Nephron progenitor cell (in vitro differentiated cells): Measurements from ENCODE around the gene NFKBIL1.
"Not testable (repeated sequence)": the region's sequence is repeated elsewhere in the genome, so short reads cannot be mapped to it uniquely, and the experiment has no call there.

ENCODE experiments used
- DNase-seq: peaks from one replicate; pipeline ENCODE4 v3.0.0; 2021
- H3K27ac Mint-ChIP-seq: 2 replicates; pipeline ENCODE4 v1.8.0; 2021; ENCODE audit warnings: mild to moderate bottlenecking, moderate library complexity, mixed read lengths
- H3K27me3 Mint-ChIP-seq: 2 replicates; pipeline ENCODE4 v1.8.0; 2021; ENCODE audit warnings: mild to moderate bottlenecking, low read depth, mixed read lengths; ENCODE audit not compliant: poor library complexity
- H3K36me3 Mint-ChIP-seq: 2 replicates; pipeline ENCODE4 v1.8.0; 2021; ENCODE audit warnings: low read depth, mixed read lengths
- H3K4me1 Mint-ChIP-seq: 2 replicates; pipeline ENCODE4 v1.8.0; 2021; ENCODE audit warnings: mixed read lengths
- H3K4me3 Mint-ChIP-seq: 2 replicates; pipeline ENCODE4 v1.8.0; 2021; ENCODE audit warnings: mild to moderate bottlenecking, moderate library complexity, mixed read lengths
- H3K9me3 Mint-ChIP-seq: 2 replicates; pipeline ENCODE4 v1.8.0; 2021; ENCODE audit warnings: mild to moderate bottlenecking, moderate library complexity, mixed read lengths
- TF ChIP-seq, protein P1 (sequence below): fragments of 200-600 bp; sonication (generic); IDR thresholded peaks from 2 replicates; pipeline ENCODE4 v1.5.0; 2021; ENCODE audit warnings: antibody characterized with exemption

NFKBIL1 gene

GRCh38 chr6:31546958-31547726 lies at the start of gene NFKBIL1:
Gene NFKBIL1 (plus strand): TSS chr6:31547608. CDS start chr6:31547695, 87 bp downstream.
- no peaks in the 10 kb centered on the region for H3K9me3 Mint-ChIP-seq
- H3K4me3 Mint-ChIP-seq: peak within 1 kb of the TSS; percentile 83
- peak; percentile 87 for DNase-seq
- TF ChIP-seq, protein P1, sequence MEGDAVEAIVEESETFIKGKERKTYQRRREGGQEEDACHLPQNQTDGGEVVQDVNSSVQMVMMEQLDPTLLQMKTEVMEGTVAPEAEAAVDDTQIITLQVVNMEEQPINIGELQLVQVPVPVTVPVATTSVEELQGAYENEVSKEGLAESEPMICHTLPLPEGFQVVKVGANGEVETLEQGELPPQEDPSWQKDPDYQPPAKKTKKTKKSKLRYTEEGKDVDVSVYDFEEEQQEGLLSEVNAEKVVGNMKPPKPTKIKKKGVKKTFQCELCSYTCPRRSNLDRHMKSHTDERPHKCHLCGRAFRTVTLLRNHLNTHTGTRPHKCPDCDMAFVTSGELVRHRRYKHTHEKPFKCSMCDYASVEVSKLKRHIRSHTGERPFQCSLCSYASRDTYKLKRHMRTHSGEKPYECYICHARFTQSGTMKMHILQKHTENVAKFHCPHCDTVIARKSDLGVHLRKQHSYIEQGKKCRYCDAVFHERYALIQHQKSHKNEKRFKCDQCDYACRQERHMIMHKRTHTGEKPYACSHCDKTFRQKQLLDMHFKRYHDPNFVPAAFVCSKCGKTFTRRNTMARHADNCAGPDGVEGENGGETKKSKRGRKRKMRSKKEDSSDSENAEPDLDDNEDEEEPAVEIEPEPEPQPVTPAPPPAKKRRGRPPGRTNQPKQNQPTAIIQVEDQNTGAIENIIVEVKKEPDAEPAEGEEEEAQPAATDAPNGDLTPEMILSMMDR: no peak
- peaks cover 58% of the 10 kb centered on the region for H3K4me1 Mint-ChIP-seq
- H3K27ac Mint-ChIP-seq: peak within 1 kb of the TSS; percentile 78
- peaks cover 3% of the 10 kb centered on the region for H3K27me3 Mint-ChIP-seq
- H3K36me3 Mint-ChIP-seq: peaks cover 30% of the 10 kb centered on the region

GRCh38 chr6:31498748-31499147 lies 48.7 kb upstream of the NFKBIL1 start:
- peak overlapping the region; percentile 84 for H3K4me3 Mint-ChIP-seq
- no peak overlapping the region for H3K27ac Mint-ChIP-seq
- no peaks in the 10 kb centered on the region for H3K36me3 Mint-ChIP-seq
- peaks cover 100% of the 10 kb centered on the region for H3K27me3 Mint-ChIP-seq
- TF ChIP-seq, protein P1: no peak
- peak; percentile 29 for DNase-seq
- peaks cover 36% of the 10 kb centered on the region for H3K9me3 Mint-ChIP-seq
- peaks cover 31% of the 10 kb centered on the region for H3K4me1 Mint-ChIP-seq

DNA sequence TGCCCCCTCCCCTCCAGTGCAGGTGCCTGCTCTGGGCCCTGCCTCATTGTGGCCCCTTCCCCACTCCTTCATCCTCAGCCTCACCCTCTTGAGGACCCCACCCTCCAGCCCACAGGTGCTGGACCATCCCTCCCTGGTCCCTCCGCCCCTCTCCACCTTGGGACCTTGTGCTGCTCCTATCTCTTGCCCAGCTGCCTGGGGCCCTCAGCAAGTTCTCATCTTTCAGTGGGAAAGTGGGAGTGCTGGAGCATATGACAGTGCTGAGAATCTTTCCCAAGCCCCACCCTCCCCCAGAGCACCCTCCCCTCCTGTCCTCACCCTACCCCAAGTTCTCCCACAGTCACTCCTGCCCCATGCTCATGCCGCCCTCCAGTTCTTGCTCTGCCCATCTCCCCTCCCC lies 47.8 kb upstream of the NFKBIL1 start:
- H3K36me3 Mint-ChIP-seq, H3K27ac Mint-ChIP-seq, H3K4me3 Mint-ChIP-seq, DNase-seq: not testable (repeated sequence)
- Mint-ChIP-seq H3K9me3 (peaks cover 38% of the 10 kb centered on the region), H3K4me1 (peaks cover 29% of the 10 kb centered on the region), H3K27me3 (peaks cover 99% of the 10 kb centered on the region)

- Mint-ChIP-seq H3K4me3 (no peak overlapping the region), H3K9me3 (peaks cover 32% of the 10 kb centered on the region), H3K4me1 (peaks cover 31% of the 10 kb centered on the region), H3K36me3 (no peaks in the 10 kb centered on the region), H3K27me3 (peaks cover 96% of the 10 kb centered on the region), H3K27ac (no peak overlapping the region)
- DNase-seq: no peak
- TF ChIP-seq, protein P1: no peak
Observed at GRCh38 chr6:31502586-31502985, 44.8 kb upstream of the NFKBIL1 start.

DNA sequence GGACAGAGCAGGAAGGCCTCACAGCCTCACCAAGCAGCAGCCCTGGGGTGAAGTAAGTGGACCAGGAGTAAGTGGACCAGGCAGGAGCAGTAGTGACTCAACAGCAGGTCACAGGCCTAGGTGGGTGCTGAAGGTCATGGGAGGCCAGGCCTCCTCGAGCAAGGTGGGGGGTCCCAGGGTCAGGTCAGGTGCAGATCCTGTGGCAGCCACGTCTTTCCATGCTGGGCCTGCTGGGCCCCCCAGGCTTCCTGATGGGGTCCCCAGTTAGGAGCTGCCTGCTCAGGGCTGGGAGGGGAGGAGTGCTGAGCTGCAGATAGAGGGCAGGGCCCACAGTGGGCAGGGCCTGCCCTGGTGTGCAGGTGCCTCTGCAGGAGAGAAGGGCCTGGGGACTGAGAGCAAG lies 38.4 kb upstream of the NFKBIL1 start:
- not testable (repeated sequence) for DNase-seq, H3K4me1 Mint-ChIP-seq, H3K27ac Mint-ChIP-seq, H3K4me3 Mint-ChIP-seq, H3K36me3 Mint-ChIP-seq
- H3K27me3 Mint-ChIP-seq: peaks cover 52% of the 10 kb centered on the region
- H3K9me3 Mint-ChIP-seq: peaks cover 11% of the 10 kb centered on the region

- no peak for DNase-seq
- Mint-ChIP-seq H3K4me3 (no peak overlapping the region), H3K36me3 (no peaks in the 10 kb centered on the region), H3K27me3 (peaks cover 48% of the 10 kb centered on the region), H3K27ac (no peak overlapping the region), H3K4me1 (peaks cover 9% of the 10 kb centered on the region), H3K9me3 (peaks cover 11% of the 10 kb centered on the region)
- TF ChIP-seq, protein P1: no peak
Observed at GRCh38 chr6:31510007-31510406, 37.4 kb upstream of the NFKBIL1 start.
